ENCODE measurements around the gene EXOC1. TPM values are rescaled to one million over a fixed set of nuclear protein-coding genes. Genes with fewer than 3 reads are reported as not detected.
A peak's percentile ranks its signal among the peaks of the same experiment; 100 is the strongest.

The EXOC1 gene
- total and polyA plus RNA-seq, 9 of the 15 experiments (the other 6 are each of a cell fraction or from before 2014, with no cell fraction given): 16.0 to 45.5 (median 26.2) TPM

GRCh38 chr4:55853484-55854046 is at the start of gene EXOC1 (continued):
- TF ChIP-seq REST (IDR thresholded peaks at IDR 0.05; ENCODE audit: borderline replicate concordance): peak; percentile 82
- TF ChIP-seq REST (CRISPR knock-in tag; IDR thresholded peaks at IDR 0.05; ENCODE audit: low read depth): peak; percentile 78; the same call in 1 of the 2 replicates
- TF ChIP-seq CBX1 (IDR thresholded peaks at IDR 0.05; ENCODE audit: low read depth): peak; percentile 74; the same call in 1 of the 2 replicates
- TF ChIP-seq ELF2 (CRISPR knock-in tag; IDR thresholded peaks at IDR 0.05): peak; percentile 98
- TF ChIP-seq BCOR (IDR thresholded peaks at IDR 0.05): no peak
- no peak for TF ChIP-seq GTF2A2 (tag; IDR thresholded peaks at IDR 0.05)
- no peak for TF ChIP-seq ZNF217 (CRISPR knock-in tag; IDR thresholded peaks at IDR 0.05)
- no peak for TF ChIP-seq ZNF324 (CRISPR knock-in tag; IDR thresholded peaks at IDR 0.05)
- TF ChIP-seq POLR2G (IDR thresholded peaks at IDR 0.05; ENCODE audit: low read depth, low read length): peak; percentile 91
- no peak for TF ChIP-seq ZHX1 (conservative IDR thresholded peaks at IDR 0.05; ENCODE audit: low read length)
- TF ChIP-seq HDAC3 (IDR thresholded peaks at IDR 0.05; ENCODE audit: borderline replicate concordance, partially characterized antibody): no peak
- TF ChIP-seq STAT5A (IDR thresholded peaks at IDR 0.05; ENCODE audit: borderline replicate concordance, low read length): no peak
- TF ChIP-seq JUND (IDR thresholded peaks at IDR 0.05; ENCODE audit: borderline replicate concordance, low read depth, low read length): peak; percentile 28; the same call in 1 of the 2 replicates
- TF ChIP-seq JUND (tag; IDR thresholded peaks at IDR 0.05; ENCODE audit: borderline replicate concordance, low read depth, low read length): no peak; the same call in 2 of the 3 replicates
- TF ChIP-seq ZNF398 (CRISPR knock-in tag; IDR thresholded peaks at IDR 0.05): no peak

Data from K562 (cell line).